KMS-11 (cell line): ENCODE measurements around the gene PIP4K2C.

ENCODE experiments used
- H2AFZ ChIP-seq: fragments of 200-600 bp; sonication (generic); 2 replicates; pipeline ENCODE4 v1.6.1; 2016; ENCODE audit warnings: antibody characterized with exemption, mixed run types, low read depth
- H3K27ac ChIP-seq: fragments of 200-600 bp; sonication (generic); 2 replicates; pipeline ENCODE4 v1.6.1; 2016; ENCODE audit warnings: mild to moderate bottlenecking, mixed run types
- H3K27me3 ChIP-seq: fragments of 200-600 bp; sonication (generic); 2 replicates; pipeline ENCODE4 v1.6.1; 2017; ENCODE audit warnings: mild to moderate bottlenecking, low read depth, mixed run types, moderate library complexity; ENCODE audit not compliant: insufficient read depth
- H3K36me3 ChIP-seq: fragments of 200-600 bp; sonication (generic); 2 replicates; pipeline ENCODE4 v1.6.1; 2017; ENCODE audit warnings: mild to moderate bottlenecking, mixed run types; ENCODE audit not compliant: insufficient read depth
- H3K4me1 ChIP-seq: fragments of 200-600 bp; sonication (generic); 2 replicates; pipeline ENCODE4 v1.6.1; 2016; ENCODE audit warnings: mild to moderate bottlenecking, low read depth, mixed run types; ENCODE audit not compliant: poor library complexity, severe bottlenecking
- H3K4me2 ChIP-seq: fragments of 200-600 bp; sonication (generic); 2 replicates; pipeline ENCODE4 v1.7.0; 2016; ENCODE audit warnings: mild to moderate bottlenecking, mixed run types
- H3K4me3 ChIP-seq: fragments of 200-600 bp; sonication (generic); IDR thresholded peaks from 2 replicates; pipeline ENCODE4 v1.6.1; 2017; ENCODE audit warnings: low read depth, low read length, mixed read lengths; ENCODE audit not compliant: insufficient read depth
- H3K79me2 ChIP-seq: fragments of 200-600 bp; sonication (generic); 2 replicates; pipeline ENCODE4 v1.6.1; 2016; ENCODE audit warnings: low read depth, mixed run types; ENCODE audit not compliant: insufficient read depth
- H3K9ac ChIP-seq: fragments of 200-600 bp; sonication (generic); 2 replicates; pipeline ENCODE4 v1.6.1; 2016; ENCODE audit warnings: mild to moderate bottlenecking, mixed run types
- H4K20me1 ChIP-seq: fragments of 200-600 bp; sonication (generic); 2 replicates; pipeline ENCODE4 v1.6.1; 2016; ENCODE audit warnings: mild to moderate bottlenecking, mixed run types; ENCODE audit not compliant: insufficient read depth
- CTCF ChIP-seq: fragments of 200-600 bp; sonication (generic); conservative IDR thresholded peaks from 2 replicates; pipeline ENCODE4 v1.6.1; 2017; ENCODE audit warnings: low read depth, mild to moderate bottlenecking, antibody characterized with exemption, low read length, moderate library complexity, mixed read lengths

Gene PIP4K2C

DNA sequence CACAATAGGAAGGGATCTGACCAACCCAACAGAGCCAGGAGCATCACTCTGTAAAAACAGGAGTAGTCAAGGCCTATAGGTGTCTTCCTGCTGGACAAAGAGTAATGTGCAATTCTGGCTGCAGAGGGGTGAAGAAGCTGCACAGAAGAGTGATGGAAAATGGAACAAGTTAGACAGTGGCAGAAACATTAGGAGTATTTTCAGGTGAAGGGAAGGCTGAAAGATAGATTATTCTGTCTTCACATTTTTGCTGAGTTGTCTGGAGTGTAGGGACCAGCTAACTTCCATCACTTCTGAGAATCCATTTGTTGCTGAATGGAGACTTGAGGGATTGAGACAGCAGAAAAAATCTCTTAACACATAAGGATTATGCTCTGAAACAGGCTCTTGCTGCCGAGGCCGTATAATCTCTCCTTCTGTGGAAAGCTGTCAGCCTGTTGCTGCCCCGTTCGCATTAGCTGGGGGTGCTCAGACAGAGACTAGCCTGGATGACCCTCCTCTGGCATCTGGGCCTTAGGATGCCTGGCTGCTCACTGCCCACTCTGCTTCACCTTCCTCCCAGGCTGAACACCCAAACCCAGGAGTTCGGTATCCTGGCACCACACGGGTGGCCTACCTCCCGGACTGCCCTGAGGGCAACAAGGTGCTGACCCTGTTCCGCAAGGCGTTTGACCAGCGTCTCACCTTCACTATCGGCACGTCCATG is 17.1 kb downstream of the PIP4K2C start:
- H3K9ac ChIP-seq: no peak overlapping the region
- H3K27ac ChIP-seq: no peak overlapping the region; the same call in 1 of the 2 replicates

DNA sequence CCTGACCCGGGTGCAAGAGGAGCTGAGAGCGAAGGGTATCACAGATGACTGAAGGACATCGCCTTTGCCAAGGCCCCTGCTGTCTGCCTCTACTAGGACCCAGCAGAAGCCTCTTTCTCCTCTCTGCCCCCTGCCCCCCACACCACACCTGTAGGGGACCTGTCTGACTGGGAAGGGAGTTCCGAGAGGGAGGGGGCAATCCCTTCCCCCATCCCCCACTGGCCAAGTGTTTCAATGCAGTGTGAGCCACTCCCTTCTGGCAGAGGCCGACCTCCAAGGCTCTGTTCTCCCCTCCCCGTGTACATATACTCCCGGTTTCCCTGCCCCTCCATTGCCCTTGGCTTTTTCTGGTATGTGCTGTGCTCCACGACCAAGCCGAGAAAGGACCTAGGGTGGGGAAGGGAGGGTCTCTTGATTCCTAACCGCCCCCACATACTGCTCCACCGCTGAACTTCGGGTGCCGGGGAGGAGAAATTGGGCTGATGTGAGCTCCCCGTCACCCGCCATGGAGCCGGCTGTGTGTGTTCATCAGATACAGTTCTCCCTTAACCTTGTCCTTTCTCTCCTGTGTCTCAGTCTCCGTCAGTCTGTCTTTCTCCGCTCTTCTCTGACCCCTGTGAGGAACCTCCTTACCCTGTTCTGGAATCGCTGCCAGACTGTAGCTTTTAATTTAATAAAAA is 18.2 kb downstream of the PIP4K2C start:
- Histone ChIP-seq H3K9ac (no peak overlapping the region), H3K4me2 (no peak overlapping the region), H3K36me3 (no peaks in the 10 kb centered on the region), H3K79me2 (no peaks in the 10 kb centered on the region), H3K27ac (no peak overlapping the region), H3K27me3 (no peaks in the 10 kb centered on the region), H2AFZ (no peak overlapping the region), H3K4me3 (no peak overlapping the region), H3K4me1 (peaks cover 48% of the 10 kb centered on the region), H4K20me1 (no peaks in the 10 kb centered on the region)
- TF ChIP-seq CTCF: no peak

More for the DNA sequence above, 17.1 kb downstream of the PIP4K2C start:
- Histone ChIP-seq H3K4me2 (no peak overlapping the region), H3K4me1 (peaks cover 48% of the 10 kb centered on the region), H2AFZ (no peak overlapping the region), H3K4me3 (no peak overlapping the region), H3K36me3 (no peaks in the 10 kb centered on the region), H4K20me1 (no peaks in the 10 kb centered on the region), H3K79me2 (no peaks in the 10 kb centered on the region), H3K27me3 (no peaks in the 10 kb centered on the region)
- no peak for TF ChIP-seq CTCF

DNA sequence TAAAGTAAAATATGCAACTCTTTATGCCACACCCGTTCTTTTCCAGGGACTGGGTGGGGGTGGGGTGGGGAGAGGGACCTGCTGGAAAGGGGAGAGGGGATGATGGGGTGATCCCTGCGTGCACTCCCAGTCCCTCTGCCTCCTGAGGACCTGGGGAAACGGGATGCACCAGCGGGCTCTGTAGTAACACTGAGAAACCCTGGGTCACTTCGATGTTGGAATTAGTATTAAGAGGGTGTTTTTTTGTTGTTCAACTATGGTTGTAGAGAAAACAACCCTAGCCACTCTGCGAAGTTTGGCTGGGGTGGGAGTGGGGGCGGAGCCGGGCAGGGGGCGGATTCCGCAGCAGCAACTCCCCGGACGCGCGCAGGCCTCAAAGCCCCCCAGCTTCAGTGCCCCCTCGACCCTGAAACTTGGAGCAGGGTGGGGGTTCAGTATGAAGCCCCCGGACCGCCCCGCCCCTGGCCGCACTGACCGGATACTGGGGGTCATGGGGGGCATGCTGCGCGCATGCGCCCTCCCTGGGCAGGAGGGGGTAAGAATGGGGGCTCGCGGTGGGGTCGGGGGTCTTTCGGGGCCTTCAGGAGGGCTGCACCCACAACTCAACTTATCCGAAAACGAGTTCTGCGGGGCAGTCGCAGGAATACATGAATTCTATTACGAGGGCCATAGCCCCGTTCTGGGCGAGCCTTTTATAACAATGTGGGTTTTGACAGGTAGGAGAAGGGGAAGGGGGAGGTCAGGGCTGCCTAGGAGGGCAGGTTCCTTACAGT is 19.0 kb downstream of the PIP4K2C start:
- no peaks in the 10 kb centered on the region for H3K79me2 ChIP-seq
- no peak overlapping the region for H3K27ac ChIP-seq
- H3K36me3 ChIP-seq: no peaks in the 10 kb centered on the region
- no peak for TF ChIP-seq CTCF
- no peak overlapping the region for H3K9ac ChIP-seq
- H3K4me3 ChIP-seq: no peak overlapping the region
- no peak overlapping the region for H3K4me2 ChIP-seq
- H4K20me1 ChIP-seq: no peaks in the 10 kb centered on the region
- H3K4me1 ChIP-seq: peaks cover 52% of the 10 kb centered on the region
- H2AFZ ChIP-seq: no peak overlapping the region
- no peaks in the 10 kb centered on the region for H3K27me3 ChIP-seq

GRCh38 chr12:57610554-57611107 is 19.6 kb downstream of the PIP4K2C start:
- no peaks in the 10 kb centered on the region for H3K27me3 ChIP-seq
- H3K4me2 ChIP-seq: peak overlapping the region; percentile 88
- H3K4me1 ChIP-seq: peaks cover 53% of the 10 kb centered on the region
- no peaks in the 10 kb centered on the region for H3K36me3 ChIP-seq
- no peaks in the 10 kb centered on the region for H4K20me1 ChIP-seq
- no peaks in the 10 kb centered on the region for H3K79me2 ChIP-seq
- H3K4me3 ChIP-seq: no peak overlapping the region
- H3K27ac ChIP-seq: peak overlapping the region; percentile 62
- no peak for TF ChIP-seq CTCF
- peak overlapping the region; percentile 92 for H3K9ac ChIP-seq
- H2AFZ ChIP-seq: peak overlapping the region; percentile 99
